Measurements from ENCODE around the gene DUSP15. TPM values are rescaled to one million over a fixed set of nuclear protein-coding genes. Genes with fewer than 3 reads are reported as not detected.
A peak's percentile ranks its signal among the peaks of the same experiment; 100 is the strongest.

Gene DUSP15
- total and polyA plus RNA-seq, 9 of the 15 experiments (the other 6 are each of a cell fraction or from before 2014, with no cell fraction given), result 0.34 TPM; not detected in 8

DNA sequence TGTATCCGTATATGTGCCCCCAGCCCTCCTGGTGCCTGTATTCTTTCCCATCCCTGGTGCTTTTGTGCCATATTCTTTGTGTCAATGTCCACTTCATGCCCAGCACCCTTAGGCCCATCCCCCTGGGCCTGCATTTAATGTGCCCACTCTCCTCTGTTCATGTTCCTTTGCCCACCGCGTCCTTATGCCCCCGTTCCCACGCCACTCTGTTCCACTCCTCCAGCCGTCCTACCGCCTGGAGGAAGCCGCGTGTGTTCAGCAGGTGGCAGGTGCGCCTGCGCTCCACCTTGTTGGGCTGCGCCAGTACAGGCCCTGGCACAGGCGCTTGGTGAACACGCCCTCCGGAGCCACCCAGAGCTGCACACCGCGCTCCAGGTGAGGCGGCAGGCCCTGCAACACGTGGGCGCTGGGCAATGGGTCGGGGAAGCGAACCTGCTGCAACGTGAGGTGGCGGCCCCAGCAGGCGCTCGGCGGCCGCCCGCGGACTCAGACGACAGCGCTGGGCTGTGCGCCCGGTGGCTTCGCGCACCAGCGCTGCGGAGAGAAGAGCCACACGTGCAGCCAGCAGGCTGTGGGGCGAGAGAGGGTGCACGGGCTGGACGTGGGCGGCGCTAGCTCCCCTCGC is 20.9 kb downstream of the DUSP15 start (continued):
- TF ChIP-seq ZNF511 (CRISPR knock-in tag; IDR thresholded peaks at IDR 0.05) (no peak), THRAP3 (IDR thresholded peaks at IDR 0.05; ENCODE audit: borderline replicate concordance) (no peak), ZBTB26 (CRISPR knock-in tag; IDR thresholded peaks at IDR 0.05) (no peak), RBM15 (IDR thresholded peaks at IDR 0.05; ENCODE audit: insufficient read depth, low read length) (no peak), BHLHE40 (IDR thresholded peaks at IDR 0.05; ENCODE audit: low read length) (peak; percentile 63), PCBP2 (IDR thresholded peaks at IDR 0.05; ENCODE audit: low read depth, low read length, poor library complexity, severe bottlenecking) (no peak), CEBPG (CRISPR knock-in tag; IDR thresholded peaks at IDR 0.05) (no peak), CEBPG (tag; conservative IDR thresholded peaks at IDR 0.05 in 1 of 2, IDR thresholded peaks at IDR 0.05 in 1 of 2) (no peak)
- TF ChIP-seq, protein P1, sequence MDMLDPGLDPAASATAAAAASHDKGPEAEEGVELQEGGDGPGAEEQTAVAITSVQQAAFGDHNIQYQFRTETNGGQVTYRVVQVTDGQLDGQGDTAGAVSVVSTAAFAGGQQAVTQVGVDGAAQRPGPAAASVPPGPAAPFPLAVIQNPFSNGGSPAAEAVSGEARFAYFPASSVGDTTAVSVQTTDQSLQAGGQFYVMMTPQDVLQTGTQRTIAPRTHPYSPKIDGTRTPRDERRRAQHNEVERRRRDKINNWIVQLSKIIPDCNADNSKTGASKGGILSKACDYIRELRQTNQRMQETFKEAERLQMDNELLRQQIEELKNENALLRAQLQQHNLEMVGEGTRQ (CRISPR knock-in tag; IDR thresholded peaks at IDR 0.05), result no peak
- TF ChIP-seq, protein P2, sequence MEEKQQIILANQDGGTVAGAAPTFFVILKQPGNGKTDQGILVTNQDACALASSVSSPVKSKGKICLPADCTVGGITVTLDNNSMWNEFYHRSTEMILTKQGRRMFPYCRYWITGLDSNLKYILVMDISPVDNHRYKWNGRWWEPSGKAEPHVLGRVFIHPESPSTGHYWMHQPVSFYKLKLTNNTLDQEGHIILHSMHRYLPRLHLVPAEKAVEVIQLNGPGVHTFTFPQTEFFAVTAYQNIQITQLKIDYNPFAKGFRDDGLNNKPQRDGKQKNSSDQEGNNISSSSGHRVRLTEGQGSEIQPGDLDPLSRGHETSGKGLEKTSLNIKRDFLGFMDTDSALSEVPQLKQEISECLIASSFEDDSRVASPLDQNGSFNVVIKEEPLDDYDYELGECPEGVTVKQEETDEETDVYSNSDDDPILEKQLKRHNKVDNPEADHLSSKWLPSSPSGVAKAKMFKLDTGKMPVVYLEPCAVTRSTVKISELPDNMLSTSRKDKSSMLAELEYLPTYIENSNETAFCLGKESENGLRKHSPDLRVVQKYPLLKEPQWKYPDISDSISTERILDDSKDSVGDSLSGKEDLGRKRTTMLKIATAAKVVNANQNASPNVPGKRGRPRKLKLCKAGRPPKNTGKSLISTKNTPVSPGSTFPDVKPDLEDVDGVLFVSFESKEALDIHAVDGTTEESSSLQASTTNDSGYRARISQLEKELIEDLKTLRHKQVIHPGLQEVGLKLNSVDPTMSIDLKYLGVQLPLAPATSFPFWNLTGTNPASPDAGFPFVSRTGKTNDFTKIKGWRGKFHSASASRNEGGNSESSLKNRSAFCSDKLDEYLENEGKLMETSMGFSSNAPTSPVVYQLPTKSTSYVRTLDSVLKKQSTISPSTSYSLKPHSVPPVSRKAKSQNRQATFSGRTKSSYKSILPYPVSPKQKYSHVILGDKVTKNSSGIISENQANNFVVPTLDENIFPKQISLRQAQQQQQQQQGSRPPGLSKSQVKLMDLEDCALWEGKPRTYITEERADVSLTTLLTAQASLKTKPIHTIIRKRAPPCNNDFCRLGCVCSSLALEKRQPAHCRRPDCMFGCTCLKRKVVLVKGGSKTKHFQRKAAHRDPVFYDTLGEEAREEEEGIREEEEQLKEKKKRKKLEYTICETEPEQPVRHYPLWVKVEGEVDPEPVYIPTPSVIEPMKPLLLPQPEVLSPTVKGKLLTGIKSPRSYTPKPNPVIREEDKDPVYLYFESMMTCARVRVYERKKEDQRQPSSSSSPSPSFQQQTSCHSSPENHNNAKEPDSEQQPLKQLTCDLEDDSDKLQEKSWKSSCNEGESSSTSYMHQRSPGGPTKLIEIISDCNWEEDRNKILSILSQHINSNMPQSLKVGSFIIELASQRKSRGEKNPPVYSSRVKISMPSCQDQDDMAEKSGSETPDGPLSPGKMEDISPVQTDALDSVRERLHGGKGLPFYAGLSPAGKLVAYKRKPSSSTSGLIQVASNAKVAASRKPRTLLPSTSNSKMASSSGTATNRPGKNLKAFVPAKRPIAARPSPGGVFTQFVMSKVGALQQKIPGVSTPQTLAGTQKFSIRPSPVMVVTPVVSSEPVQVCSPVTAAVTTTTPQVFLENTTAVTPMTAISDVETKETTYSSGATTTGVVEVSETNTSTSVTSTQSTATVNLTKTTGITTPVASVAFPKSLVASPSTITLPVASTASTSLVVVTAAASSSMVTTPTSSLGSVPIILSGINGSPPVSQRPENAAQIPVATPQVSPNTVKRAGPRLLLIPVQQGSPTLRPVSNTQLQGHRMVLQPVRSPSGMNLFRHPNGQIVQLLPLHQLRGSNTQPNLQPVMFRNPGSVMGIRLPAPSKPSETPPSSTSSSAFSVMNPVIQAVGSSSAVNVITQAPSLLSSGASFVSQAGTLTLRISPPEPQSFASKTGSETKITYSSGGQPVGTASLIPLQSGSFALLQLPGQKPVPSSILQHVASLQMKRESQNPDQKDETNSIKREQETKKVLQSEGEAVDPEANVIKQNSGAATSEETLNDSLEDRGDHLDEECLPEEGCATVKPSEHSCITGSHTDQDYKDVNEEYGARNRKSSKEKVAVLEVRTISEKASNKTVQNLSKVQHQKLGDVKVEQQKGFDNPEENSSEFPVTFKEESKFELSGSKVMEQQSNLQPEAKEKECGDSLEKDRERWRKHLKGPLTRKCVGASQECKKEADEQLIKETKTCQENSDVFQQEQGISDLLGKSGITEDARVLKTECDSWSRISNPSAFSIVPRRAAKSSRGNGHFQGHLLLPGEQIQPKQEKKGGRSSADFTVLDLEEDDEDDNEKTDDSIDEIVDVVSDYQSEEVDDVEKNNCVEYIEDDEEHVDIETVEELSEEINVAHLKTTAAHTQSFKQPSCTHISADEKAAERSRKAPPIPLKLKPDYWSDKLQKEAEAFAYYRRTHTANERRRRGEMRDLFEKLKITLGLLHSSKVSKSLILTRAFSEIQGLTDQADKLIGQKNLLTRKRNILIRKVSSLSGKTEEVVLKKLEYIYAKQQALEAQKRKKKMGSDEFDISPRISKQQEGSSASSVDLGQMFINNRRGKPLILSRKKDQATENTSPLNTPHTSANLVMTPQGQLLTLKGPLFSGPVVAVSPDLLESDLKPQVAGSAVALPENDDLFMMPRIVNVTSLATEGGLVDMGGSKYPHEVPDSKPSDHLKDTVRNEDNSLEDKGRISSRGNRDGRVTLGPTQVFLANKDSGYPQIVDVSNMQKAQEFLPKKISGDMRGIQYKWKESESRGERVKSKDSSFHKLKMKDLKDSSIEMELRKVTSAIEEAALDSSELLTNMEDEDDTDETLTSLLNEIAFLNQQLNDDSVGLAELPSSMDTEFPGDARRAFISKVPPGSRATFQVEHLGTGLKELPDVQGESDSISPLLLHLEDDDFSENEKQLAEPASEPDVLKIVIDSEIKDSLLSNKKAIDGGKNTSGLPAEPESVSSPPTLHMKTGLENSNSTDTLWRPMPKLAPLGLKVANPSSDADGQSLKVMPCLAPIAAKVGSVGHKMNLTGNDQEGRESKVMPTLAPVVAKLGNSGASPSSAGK (IDR thresholded peaks at IDR 0.05), result no peak
